Transverse colon (tissue), 4 donors: Measurements from ENCODE around the gene SPRR5. TPM values are rescaled to one million over a fixed set of nuclear protein-coding genes. Genes with fewer than 3 reads are reported as not detected.

Experiments used
- DNase-seq: peaks from one replicate; pipeline ENCODE4 v3.0.0-alpha.2; 2019
- H3K27ac ChIP-seq, 4 donors: fragments of 200-600 bp; sonication (generic); 2 replicates each; pipeline ENCODE4 v1.5.1; 2016 to 2018; ENCODE audit warnings: inconsistent platforms in 4 of 4
- H3K27me3 ChIP-seq: fragments of 200-600 bp; sonication (generic); 2 replicates; pipeline ENCODE4 v1.5.1; 2017; ENCODE audit warnings: inconsistent platforms
- H3K36me3 ChIP-seq, 4 donors: fragments of 200-600 bp; sonication (generic); 2 replicates each; pipeline ENCODE4 v1.5.1; 2017 to 2019; ENCODE audit warnings: inconsistent platforms in 4 of 4
- H3K4me1 ChIP-seq, 4 donors: fragments of 200-600 bp; sonication (generic); 2 replicates each; pipeline ENCODE4 v1.5.1; 2017 to 2020; ENCODE audit warnings: inconsistent platforms in 4 of 4
- H3K4me3 ChIP-seq, 4 donors: fragments of 200-600 bp; sonication (generic); 1 replicate in 1 of 4; 2 replicates in 3 of 4; pipeline versions ENCODE4 v1.5.1 to v1.6.1; 2017 to 2019; ENCODE audit warnings: inconsistent platforms in 4 of 4
- H3K9me3 ChIP-seq, 2 donors: fragments of 200-600 bp; sonication (generic); 2 replicates each; pipeline ENCODE4 v1.5.1; 2017 to 2019; ENCODE audit warnings: inconsistent platforms in 2 of 2
- EP300 ChIP-seq: sonication (generic); formaldehyde crosslinking; IDR thresholded peaks from one replicate; pipeline ENCODE4 v1.6.1; 2017; ENCODE audit warnings: antibody characterized with exemption, low read depth
- POLR2A ChIP-seq: fragments of 450-650 bp; IDR thresholded peaks from one replicate; pipeline ENCODE4 v1.6.1; 2016; ENCODE audit warnings: antibody characterized with exemption, mild to moderate bottlenecking, moderate library complexity
- POLR2AphosphoS5 ChIP-seq, 3 donors: sonication (generic); formaldehyde crosslinking; IDR thresholded peaks; one replicate each; pipeline ENCODE4 v1.6.1; 2016; ENCODE audit warnings: antibody characterized with exemption in 3 of 3
- WGBS, 2 donors: methylation state at CpG; one replicate each; pipeline ENCODE4 v1.1.5; 2018; ENCODE audit warnings: low coverage in 1 of 2; 5-methylcytosine and 5-hydroxymethylcytosine counted together
- in situ Hi-C, 4 donors: fragments of 200-750 bp; cut with MboI; loops; one replicate each; pipeline versions ENCODE4 v1.15.0 to v1.15.1; 2017; ENCODE audit warnings: low sequenced_read_pairs in 3 of 4, low pct_ligation_motif_present in 1 of 4, low pct_unique_long_range_greater_than_20kb in 1 of 4
- intact Hi-C: fragments of 100-400 bp; cut with DNase I; formaldehyde crosslinking; loops from one replicate; pipeline ENCODE4 v1.15.1; 2023; ENCODE audit warnings: low total_unique reads
- total RNA-seq, 4 donors: library from RNA; depleted of rRNA; stranded (reverse); fragments of >200 nt; gene quantifications; one replicate each; pipeline ENCODE4 v1.1.0, GENCODE V29; 2016
- TF ChIP-seq, protein P1 (sequence below), 5 experiments: fragments of 200-600 bp in 3 of 5; fragments of 450-650 bp in 2 of 5; sonication (generic) in 3 of 5; IDR thresholded peaks; 1 replicate in 2 of 5; 2 replicates in 3 of 5; pipeline ENCODE4 v1.5.1; 2016 to 2017; ENCODE audit warnings: antibody characterized with exemption in 5 of 5, inconsistent platforms in 3 of 5, mild to moderate bottlenecking in 2 of 5, moderate library complexity in 1 of 5

The SPRR5 gene
- total RNA-seq, 4 donors from 2014 or later = not detected

- intact Hi-C loops (no loop called here), in situ Hi-C loops (no loop called here)
- H3K9me3 ChIP-seq = no peaks in the 10 kb centered on the region
- no peaks in the 10 kb centered on the region for H3K27me3 ChIP-seq
- H3K4me1 ChIP-seq = no peaks in the 10 kb centered on the region
- no peak overlapping the region for H3K27ac ChIP-seq
- no peak for TF ChIP-seq POLR2A
- TF ChIP-seq EP300 = no peak
- TF ChIP-seq, protein P1, sequence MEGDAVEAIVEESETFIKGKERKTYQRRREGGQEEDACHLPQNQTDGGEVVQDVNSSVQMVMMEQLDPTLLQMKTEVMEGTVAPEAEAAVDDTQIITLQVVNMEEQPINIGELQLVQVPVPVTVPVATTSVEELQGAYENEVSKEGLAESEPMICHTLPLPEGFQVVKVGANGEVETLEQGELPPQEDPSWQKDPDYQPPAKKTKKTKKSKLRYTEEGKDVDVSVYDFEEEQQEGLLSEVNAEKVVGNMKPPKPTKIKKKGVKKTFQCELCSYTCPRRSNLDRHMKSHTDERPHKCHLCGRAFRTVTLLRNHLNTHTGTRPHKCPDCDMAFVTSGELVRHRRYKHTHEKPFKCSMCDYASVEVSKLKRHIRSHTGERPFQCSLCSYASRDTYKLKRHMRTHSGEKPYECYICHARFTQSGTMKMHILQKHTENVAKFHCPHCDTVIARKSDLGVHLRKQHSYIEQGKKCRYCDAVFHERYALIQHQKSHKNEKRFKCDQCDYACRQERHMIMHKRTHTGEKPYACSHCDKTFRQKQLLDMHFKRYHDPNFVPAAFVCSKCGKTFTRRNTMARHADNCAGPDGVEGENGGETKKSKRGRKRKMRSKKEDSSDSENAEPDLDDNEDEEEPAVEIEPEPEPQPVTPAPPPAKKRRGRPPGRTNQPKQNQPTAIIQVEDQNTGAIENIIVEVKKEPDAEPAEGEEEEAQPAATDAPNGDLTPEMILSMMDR (IDR thresholded peaks at IDR 0.05) = no peak
- TF ChIP-seq POLR2AphosphoS5 (IDR thresholded peaks at IDR 0.05) = no peak
- no peaks in the 10 kb centered on the region for H3K36me3 ChIP-seq
- no peak overlapping the region for H3K4me3 ChIP-seq
- 80 to 93% methylated on average over 4 to 5 of the region's 5 CpGs for WGBS, 2 donors
- DNase-seq = no peak
Observed at GRCh38 chr1:152951711-152952110, 4.7 kb downstream of the SPRR5 start.

- Histone ChIP-seq H3K9me3 (no peaks in the 10 kb centered on the region), H3K4me1 (no peaks in the 10 kb centered on the region), H3K27me3 (no peaks in the 10 kb centered on the region), H3K27ac (no peak overlapping the region), H3K36me3 (no peaks in the 10 kb centered on the region), H3K4me3 (no peak overlapping the region)
- intact Hi-C loops (no loop called here), in situ Hi-C loops (no loop called here)
- WGBS, 2 donors = 71 to 73% methylated on average over 2 to 7 of the region's 7 CpGs
- TF ChIP-seq EP300 (no peak), POLR2A (no peak), POLR2AphosphoS5 (IDR thresholded peaks at IDR 0.05) (no peak)
- TF ChIP-seq, protein P1 (IDR thresholded peaks at IDR 0.05) = no peak
- DNase-seq = no peak
Observed at GRCh38 chr1:152953761-152954160, 6.8 kb downstream of the SPRR5 start.

DNA sequence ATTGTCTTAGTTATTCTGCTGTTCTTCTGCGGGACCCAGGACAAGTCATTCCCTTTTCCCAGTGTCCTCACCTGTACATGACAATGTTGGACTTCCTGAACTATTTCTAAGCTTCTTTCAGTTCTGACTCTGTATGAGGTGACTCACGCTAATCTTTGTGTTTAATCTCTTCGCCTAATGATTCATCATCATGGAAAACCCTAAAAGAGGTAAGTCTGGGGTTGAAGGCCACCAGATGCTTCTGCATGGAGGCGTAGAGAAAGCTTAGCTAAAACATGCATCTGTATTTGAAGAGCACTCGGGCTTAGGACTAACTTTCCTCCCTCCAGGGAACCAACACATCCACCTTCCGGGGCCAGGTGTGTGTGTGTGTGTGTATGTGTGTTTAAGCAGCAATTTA, 7.4 kb downstream of the SPRR5 start:
- intact Hi-C loops = no loop called here
- no peak overlapping the region for H3K27ac ChIP-seq
- DNase-seq = no peak
- H3K4me3 ChIP-seq = no peak overlapping the region
- no peaks in the 10 kb centered on the region for H3K9me3 ChIP-seq
- H3K4me1 ChIP-seq = no peaks in the 10 kb centered on the region
- H3K27me3 ChIP-seq = no peaks in the 10 kb centered on the region
- TF ChIP-seq POLR2AphosphoS5 (IDR thresholded peaks at IDR 0.05) (no peak), POLR2A (no peak), EP300 (no peak)
- TF ChIP-seq, protein P1 (IDR thresholded peaks at IDR 0.05) = no peak
- no peaks in the 10 kb centered on the region for H3K36me3 ChIP-seq
- 63 to 78% methylated on average over 3 to 6 of the region's 6 CpGs for WGBS, 2 donors
- in situ Hi-C loops = no loop called here

- DNase-seq = no peak
- 80 to 90% methylated on average over 3 of the region's 3 CpGs for WGBS, 2 donors
- Histone ChIP-seq H3K36me3 (no peaks in the 10 kb centered on the region), H3K4me3 (no peak overlapping the region), H3K4me1 (no peaks in the 10 kb centered on the region), H3K9me3 (no peaks in the 10 kb centered on the region), H3K27me3 (no peaks in the 10 kb centered on the region), H3K27ac (no peak overlapping the region)
- in situ Hi-C loops (no loop called here), intact Hi-C loops (no loop called here)
- TF ChIP-seq, protein P1 (IDR thresholded peaks at IDR 0.05) = no peak
- no peak for TF ChIP-seq EP300
- no peak for TF ChIP-seq POLR2AphosphoS5 (IDR thresholded peaks at IDR 0.05)
- no peak for TF ChIP-seq POLR2A
Observed at GRCh38 chr1:152957561-152957960, 10.6 kb downstream of the SPRR5 start.
